RWPE1 (cell line): ENCODE data around the gene C2orf49.

Experiments used
- CTCF ChIA-PET: fragments of 350-600 bp; sonication (Branson Sonifier 250); formaldehyde crosslinking; extraction: SDS; loops from one replicate; lab custom pipeline; 2021; lab: Yijun Ruan, JAX
- POLR2A ChIA-PET: fragments of 400-600 bp; formaldehyde crosslinking; extraction: SDS; loops from one replicate; lab custom pipeline; 2020; ENCODE audit warnings: antibody characterized with exemption; ENCODE audit not compliant: low non-redundant PET; lab: Yijun Ruan, JAX
- DNase-seq: peaks from one replicate; pipeline ENCODE4 v3.0.0; 2012; ENCODE audit warnings: low spot score
- H3K27ac ChIP-seq: fragments of 450-650 bp; 2 replicates; pipeline ENCODE4 v1.5.1; 2017
- TF ChIP-seq, protein P1 (sequence below): fragments of 450-650 bp; conservative IDR thresholded peaks from 2 replicates; pipeline ENCODE4 v1.5.1; 2017; ENCODE audit warnings: low read depth, mild to moderate bottlenecking

Gene C2orf49

DNA sequence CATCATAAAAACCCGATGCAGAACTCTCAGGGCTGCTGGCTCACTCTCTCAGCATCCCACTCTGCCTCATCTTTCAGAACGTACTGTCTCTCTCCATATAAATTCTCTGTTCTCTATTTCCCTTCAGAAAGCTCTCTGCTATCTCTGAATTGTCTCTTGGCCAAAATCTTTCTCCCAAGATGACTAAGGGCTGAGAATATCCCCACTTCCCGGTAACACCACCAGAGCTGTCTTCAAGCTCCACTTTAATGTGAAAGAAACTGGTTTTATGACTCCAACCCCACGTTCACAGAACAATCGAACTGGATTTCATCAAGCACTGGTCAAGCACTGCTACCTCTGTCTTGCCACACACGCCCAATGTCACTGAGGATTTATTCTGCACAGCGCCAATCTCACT, 30.2 kb upstream of the C2orf49 start:
- CTCF ChIA-PET, result interaction anchor here (0.7 kb wide), 1 partner anchor 16 kb away, joined by 3 read pairs; no protein-coding TSS in a partner anchor
- TF ChIP-seq, protein P1, sequence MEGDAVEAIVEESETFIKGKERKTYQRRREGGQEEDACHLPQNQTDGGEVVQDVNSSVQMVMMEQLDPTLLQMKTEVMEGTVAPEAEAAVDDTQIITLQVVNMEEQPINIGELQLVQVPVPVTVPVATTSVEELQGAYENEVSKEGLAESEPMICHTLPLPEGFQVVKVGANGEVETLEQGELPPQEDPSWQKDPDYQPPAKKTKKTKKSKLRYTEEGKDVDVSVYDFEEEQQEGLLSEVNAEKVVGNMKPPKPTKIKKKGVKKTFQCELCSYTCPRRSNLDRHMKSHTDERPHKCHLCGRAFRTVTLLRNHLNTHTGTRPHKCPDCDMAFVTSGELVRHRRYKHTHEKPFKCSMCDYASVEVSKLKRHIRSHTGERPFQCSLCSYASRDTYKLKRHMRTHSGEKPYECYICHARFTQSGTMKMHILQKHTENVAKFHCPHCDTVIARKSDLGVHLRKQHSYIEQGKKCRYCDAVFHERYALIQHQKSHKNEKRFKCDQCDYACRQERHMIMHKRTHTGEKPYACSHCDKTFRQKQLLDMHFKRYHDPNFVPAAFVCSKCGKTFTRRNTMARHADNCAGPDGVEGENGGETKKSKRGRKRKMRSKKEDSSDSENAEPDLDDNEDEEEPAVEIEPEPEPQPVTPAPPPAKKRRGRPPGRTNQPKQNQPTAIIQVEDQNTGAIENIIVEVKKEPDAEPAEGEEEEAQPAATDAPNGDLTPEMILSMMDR, result no peak
- H3K27ac ChIP-seq, result no peak overlapping the region
- no peak for DNase-seq
- POLR2A ChIA-PET, result no interaction called here

DNA sequence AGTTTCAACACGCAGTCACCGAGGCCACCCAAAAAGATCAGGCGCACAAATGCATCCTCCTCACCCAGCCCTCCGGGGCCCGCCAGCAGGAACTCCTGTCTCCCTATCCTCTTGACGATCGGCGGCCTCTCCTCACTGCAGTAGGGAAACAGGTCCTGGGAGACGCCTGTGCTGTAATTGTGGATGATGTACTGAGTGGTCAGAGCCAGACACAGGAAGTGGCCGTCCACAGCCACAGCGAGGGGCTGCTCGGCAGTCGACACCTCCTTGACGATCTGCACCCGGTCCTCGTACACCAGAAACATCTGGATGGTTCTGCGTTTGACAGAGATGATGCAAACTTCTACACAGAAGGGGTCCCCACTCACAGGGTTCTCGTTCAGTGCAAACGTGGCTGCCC, 29.8 kb upstream of the C2orf49 start:
- CTCF ChIA-PET, result interaction anchor here (0.7 kb wide), 1 partner anchor 15 kb away, joined by 3 read pairs; no protein-coding TSS in a partner anchor
- TF ChIP-seq, protein P1, result no peak
- POLR2A ChIA-PET, result no interaction called here
- no peak overlapping the region for H3K27ac ChIP-seq
- DNase-seq, result no peak

DNA sequence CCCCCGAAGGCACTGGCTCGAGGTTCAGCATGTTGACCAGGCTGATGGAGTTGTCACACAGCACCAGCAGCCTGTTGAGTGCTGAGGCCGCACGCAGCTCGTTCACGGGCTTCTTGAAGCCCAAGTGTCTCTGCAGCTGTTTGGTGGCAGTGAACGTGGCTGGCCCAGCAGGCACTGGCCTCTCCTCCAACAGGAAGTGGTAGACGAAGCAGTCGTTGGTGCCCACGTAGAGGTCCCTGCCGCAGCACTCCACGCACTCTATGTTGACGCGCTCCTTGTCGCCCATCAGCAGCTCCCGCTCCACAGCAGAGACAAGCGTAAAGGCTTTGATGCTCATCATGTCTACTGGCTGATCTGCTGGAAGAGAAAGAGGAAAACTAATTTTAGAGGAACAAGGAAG, 29.4 kb upstream of the C2orf49 start:
- TF ChIP-seq, protein P1, result no peak
- CTCF ChIA-PET, result interaction anchor here (0.6 kb wide), 1 partner anchor 10 kb away, joined by 4 read pairs; no protein-coding TSS in a partner anchor
- POLR2A ChIA-PET, result no interaction called here
- H3K27ac ChIP-seq, result no peak overlapping the region
- DNase-seq, result no peak

DNA sequence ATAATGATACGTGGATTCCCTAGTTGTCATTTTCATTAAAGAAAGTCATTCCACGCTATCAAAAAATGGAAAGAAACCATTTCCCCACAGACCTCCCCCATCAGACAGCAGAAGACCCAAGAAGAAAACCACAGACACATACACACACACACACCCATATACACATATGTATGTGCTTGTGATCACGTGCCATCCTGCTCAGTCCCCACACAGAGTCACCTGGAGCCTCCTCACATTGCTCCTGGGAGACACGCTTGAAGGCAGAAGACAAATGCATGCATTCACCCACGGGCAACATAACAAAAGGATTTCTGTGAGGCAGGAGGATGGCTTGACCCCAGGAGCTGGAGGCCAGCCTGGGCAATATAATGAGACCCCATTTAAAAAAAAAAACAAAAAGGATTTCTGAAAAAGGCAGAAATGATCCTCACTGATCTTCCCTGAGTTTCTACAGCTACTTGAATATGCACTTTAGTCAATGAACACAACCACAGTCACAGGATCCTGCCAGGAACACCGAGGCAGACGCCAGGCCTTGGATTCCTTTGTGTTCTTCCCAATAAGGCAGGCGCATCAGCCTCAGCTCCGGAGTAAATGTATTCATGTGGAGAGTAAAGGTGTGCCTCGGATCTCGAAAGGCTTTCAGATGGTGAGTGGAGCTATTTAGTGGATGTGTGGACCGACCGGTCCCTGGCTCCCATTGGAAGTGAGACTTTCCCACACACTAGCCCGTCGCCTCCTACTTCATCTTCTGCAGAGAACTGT, 28.8 kb upstream of the C2orf49 start:
- TF ChIP-seq, protein P1, result no peak
- ChIA-PET CTCF (interaction anchor here (0.6 kb wide), 2 partner anchors 9 to 10 kb away, joined by 4 read pairs; no protein-coding TSS in a partner anchor), POLR2A (no interaction called here)
- H3K27ac ChIP-seq, result no peak overlapping the region; the same call in 1 of the 2 replicates
- DNase-seq, result no peak

DNA sequence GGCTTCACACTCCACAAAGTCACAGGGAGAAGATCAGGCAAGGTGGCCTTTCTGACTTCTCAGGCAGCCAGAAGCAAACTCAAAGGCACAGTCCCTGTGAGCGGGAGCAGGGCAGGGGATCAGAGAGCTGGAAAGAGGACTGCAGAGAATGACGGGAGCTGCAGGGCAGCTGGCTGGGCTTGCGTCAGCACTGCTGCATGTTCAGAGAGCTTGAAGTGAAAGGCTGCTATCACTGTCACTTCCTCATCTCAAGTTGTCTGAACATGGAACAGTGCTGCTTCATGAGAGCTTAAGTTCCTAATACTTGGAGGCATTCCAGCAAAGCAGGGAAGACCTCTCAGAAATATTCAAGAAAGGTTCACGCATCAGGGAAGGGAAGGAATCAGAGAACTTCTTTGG, 28.2 kb upstream of the C2orf49 start:
- POLR2A ChIA-PET, result no interaction called here
- CTCF ChIA-PET, result interaction anchor here (0.6 kb wide), 1 partner anchor 10 kb away, joined by 4 read pairs; no protein-coding TSS in a partner anchor
- H3K27ac ChIP-seq, result no peak overlapping the region; the same call in 1 of the 2 replicates
- no peak for DNase-seq
- TF ChIP-seq, protein P1, result no peak

DNA sequence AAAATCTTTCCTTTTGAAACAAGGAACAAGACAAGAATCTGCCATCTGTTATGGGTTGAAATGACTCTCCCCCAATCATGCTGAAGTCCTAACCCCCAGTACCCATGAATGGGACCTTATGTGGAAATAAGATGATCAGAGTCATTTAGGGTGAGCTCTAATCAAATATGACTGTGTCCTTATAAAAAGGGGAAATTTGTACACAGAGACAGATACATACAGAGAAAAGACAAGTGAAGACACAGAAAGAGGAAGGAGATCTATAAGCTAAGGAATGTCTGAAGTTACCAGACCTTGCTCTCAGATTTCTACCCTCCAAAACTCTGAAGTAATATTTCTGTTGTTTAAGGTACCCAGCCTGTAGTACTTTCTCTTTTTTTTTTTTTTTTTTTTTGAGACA, 23.5 kb upstream of the C2orf49 start:
- DNase-seq, result no peak
- ChIA-PET CTCF (no interaction called here), POLR2A (no interaction called here)
- TF ChIP-seq, protein P1, result no peak
- H3K27ac ChIP-seq, result no peak overlapping the region
